Hematopoietic multipotent progenitor cell treated with erythropoietin and hydrocortisone succinate and interleukin-3 and kit ligand, for 17 days (in vitro differentiated cells): ENCODE measurements around the gene PEPD.

Source experiments
- DNase-seq: peaks from one replicate; pipeline ENCODE4 v3.0.0-alpha.2; 2015; ENCODE audit warnings: low spot score

PEPD gene

DNA sequence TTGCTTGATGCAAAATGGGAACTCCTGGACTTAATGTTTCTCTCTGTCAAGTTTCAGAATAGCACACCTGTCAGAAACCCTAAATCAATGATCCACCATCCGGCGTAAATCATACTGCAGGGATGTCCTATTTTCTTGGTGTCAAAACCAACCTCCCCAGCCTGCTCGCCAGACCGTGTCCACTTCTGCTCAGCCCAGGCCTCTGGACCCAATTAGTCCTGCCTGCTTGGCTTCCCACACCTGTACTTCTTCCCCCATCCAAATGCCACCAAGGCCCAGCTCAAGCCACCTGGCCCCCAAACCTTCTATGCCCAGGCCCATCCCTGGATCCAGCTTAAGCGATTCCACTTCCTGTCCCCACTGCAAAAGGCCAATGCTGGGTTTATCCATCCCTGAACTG is 25.1 kb upstream of the PEPD start:
- no peak for DNase-seq

DNA sequence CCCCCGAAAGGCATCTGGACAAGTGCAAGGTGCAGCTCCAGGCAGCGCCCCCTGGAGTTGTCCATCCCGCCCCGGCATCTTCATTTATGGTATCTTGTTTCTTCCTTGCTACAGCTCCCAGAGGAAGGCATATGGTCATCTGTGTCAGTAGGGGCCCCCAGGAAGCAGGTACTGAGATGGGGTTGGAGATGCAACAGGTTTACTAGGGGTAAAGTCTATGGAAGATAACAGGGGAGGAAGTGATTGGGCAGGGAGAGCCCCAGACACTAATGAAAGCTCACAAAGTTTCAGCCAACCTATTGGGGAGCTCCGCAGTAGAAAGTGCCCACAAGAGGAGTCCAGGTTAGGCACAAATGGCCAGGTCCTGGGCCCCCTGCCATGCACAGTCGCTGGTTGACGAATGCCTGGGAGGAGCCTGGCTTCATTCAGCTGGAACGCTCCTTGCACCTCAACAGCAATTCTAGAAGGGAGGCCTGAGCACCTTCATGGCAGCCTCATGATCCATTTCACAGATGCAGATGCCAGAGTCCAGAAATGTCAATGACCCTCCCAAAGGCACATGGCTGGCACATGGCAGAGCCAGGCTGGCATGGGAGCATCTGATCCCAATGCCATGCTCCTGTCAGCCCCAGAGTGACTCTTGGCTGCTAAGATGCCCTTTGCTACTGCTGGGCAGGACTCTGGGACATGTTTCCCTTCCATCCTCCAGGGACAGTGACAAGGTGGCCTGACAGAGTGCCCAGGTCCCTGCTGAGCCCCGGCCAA is 23.8 kb upstream of the PEPD start:
- no peak for DNase-seq

DNA sequence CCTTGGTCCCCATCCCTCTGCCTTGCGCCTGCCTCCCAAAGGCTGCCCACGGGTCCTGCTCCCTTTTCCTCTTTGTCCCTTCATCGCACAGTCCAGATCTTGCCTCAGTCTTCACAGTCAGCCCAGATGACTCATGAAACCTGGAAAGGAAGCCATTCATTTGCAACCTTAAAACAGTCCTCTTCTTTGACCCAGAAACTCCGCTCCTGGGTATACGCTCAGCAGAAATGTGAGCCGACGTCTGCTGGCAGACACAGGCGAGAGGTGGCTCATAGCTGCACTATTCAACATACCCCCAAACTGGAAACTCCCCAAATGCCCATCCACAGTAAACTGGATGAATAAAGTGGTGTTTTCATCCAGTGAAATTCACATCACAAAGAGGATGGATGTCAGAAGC is 13.6 kb upstream of the PEPD start:
- DNase-seq, result no peak

DNA sequence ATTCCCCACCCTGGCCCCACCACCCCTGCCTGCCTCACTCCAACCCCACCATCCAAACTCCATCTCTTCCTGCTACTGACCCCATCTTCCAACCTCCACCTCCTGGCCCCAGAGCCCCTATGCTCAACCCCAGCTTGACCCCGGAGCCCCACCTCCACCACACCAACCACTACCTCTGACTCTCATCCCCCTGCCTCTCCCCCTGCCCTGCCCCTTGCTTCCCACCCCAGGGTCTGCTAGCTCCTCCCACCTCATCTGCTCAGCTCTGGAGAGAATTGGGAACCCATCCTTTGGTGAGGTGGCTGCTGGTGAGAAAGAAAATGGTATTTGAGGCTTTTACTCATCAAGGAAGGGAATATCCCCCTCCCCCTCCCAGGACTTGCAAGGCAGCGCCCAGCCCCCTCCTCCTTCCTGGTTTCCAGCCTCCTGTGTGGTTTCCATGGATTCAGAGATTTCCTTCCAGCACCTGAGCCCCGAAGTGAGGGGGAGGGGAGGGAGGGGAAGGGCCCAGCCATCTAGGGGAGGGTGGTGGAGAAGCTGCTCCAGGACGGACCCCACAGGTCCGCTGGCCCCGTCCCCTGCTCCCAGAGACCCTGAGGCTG is 11.4 kb upstream of the PEPD start:
- DNase-seq, result no peak

DNA sequence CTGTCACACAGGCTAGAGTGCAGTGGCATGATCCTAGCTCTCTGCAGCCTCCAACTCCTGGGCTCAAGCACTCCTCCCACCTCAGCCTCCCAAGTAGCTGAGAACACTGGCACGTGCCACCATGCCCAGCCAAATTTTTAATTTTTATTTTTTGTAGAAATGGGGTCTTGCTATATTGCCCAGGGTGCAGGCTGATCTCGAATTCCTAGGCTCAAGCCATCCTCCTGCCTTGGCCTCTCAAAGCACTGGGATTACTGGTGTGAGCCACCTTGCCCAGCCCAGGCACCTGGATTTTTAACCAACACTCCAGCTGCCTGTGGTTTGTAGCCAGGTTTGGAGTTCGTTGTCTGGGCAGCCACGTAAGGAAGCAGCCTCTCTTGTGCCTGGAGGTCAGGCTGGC is 9.3 kb upstream of the PEPD start:
- no peak for DNase-seq

DNA sequence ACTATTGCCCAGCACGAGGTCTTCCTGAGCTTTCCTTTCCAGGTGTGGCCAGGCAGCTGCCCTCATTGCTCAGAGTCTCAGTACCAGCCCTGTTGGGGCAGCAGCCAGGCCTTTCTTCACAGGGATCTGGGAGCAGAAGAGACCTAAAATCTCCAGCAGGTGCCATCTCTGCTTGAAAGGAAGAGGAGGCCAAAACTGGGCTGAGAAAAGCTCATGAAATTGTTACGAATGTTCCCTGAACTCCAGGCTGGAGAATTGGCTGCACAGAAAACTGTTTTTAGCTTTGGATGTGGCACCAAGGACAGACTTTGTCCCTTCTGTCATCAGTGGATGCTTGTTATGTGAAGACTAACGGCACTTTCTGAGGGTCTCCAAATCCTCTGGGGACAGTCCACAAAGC is 8.7 kb upstream of the PEPD start:
- DNase-seq, result no peak

DNA sequence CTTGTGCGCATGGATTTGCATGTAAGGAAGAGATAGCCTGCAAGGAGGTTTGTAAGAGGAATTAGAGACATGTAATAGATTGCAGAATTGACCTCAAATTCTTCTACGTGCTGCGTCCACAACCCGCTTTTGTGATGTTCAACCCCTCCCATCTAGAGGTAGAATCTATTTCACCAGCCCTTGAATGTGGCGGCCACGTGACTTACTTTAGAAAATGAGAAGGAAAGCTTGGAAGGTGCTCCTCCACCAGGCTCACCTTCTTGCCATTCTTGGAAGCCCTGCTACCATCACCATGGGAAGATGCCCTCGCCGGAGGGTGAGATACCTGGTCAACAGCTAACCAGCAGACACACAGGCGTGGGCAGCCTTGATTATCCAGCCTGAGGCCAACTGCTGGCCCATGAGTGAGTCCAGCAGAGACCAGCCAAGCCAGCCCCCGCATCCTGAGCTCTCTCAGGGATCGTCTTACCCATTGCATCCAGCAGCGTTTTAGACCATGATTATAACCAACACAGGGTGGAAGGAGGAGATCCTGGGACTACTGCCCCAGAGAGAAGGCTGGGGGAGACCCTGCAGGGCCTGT is 7.6 kb upstream of the PEPD start:
- no peak for DNase-seq

DNA sequence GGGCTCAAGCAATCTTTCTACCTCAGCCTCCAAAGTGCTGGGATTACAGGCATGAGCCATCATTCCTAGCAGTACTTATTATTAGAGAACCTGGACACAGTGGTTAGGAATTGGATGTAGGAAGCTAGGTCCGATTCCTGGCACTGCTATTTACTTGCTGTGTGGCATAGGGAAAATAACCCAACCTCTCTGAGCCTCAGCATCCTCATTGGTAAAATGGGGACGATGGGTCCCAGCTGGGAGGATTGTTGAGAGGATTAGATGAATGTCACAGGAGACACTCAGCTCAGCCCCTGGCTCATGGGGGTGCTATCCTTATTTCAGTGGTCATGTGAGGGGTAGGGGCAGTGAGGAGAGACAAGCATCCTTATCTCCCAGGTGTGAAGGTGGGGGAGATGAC is 6.8 kb upstream of the PEPD start:
- DNase-seq, result no peak

DNA sequence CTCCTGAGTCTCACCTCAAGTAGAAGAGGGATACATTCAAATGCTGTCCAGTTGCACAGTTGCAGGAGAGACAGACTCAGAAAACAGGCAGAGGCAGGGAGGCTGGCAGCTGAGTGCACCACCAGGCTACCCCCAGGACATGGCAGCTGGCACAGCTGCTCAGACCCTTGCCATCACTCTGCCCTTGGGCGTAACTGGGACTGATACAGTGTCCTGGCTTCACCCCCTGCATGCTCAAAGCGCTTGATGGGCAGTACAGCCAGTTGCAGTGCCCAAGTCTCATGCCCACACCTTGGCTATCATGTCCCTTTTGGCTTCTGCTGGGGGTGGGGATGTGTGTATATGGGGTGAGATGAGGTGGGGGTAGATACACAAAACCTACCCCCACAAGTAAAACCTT is 5.5 kb upstream of the PEPD start:
- DNase-seq, result no peak

DNA sequence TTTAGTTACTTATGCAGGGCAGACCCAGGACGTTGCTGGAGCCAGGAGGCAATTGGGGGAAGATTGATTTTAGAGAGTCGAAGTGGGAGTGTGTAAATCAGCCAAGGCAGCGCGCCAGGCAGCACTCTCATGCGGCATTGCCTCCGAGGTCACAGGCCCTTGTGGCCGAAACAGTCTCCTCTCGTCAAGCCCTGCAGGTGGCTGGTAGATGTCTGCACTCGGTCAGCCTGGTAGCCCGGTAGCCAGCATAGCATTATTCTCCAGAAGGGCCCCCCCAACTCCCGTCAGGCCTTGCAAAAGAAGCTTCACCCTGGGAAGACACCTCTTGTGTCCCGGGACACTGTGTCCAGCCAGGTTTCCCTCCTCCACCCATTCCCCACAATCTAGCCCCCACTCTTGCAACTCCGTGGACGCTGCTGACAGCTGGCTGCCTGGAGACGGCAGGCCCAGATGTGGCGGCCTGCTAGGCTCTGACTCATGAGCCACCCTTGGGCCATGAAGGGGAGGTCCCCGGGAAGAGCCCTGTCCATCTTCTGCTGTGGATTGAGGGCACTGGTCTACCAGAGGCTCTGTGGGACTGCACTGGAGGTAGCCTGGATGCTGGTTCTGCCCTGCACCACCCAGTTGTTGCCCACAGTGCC is 2.6 kb upstream of the PEPD start:
- no peak for DNase-seq

DNA sequence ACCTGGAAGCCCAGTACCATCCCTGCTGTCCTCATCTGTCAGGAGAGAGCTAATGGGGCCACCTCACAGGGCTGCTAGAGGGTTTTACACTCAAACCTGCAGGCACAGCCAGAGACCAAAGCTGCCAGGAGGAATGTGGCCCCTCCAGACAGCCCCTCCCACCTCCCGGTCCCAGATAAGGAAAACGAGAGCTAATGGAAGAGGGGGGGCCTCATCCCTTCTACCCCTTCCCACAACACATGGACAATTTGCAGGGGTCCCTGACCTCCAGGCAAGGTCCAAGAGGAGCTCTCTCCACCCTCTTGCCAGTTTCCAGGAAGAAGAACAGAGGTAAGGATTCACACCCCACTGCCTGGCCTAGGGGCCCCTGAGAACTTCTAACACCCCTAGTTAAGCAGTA is 1.6 kb upstream of the PEPD start:
- no peak for DNase-seq

DNA sequence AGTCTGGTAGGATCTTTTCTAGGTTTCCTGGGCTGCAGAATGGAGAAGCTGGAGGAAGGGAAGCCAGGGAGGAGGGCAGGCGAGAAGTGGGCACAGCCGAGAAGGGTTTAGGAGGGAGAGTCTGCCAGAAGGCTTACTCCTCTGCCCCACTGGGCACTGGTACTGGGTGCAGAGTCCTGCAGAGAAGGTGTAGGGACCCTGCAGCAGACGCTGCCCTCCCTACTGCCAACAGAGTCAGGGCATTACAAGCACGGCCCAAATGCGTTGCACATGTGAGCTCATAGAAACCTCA is 726 bp upstream of the PEPD start:
- DNase-seq, result no peak

DNA sequence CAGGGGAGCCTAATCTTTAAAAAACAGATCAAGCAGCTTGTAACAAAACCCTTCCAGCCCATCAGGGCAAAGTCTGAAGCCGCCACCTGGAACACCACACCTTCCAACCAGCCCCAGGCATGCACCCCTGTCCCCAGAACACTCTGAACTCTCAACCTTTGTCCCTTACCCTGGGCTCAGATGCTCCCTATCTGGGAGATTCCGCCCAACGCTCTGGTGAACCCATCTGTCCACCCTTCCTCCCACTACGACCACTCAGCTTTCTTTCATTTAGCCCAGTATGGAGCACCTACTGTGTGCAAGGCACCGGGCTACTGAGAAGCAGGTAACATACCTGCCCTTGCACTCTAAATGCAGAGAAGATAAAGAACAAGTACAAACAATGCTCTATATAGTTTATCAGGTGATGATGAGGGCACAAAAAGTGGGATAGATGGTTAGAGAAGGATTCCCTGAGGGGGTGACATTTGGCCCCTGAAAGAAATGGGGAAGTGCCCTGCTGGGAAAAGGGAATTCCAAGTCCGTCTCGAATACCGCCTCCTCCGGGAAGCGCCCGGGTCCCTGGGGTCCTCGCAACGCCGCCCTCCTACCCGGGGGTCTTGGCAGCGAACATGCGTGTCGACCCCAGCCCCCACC is 629 bp downstream of the PEPD start:
- peak; percentile 6 for DNase-seq

DNA sequence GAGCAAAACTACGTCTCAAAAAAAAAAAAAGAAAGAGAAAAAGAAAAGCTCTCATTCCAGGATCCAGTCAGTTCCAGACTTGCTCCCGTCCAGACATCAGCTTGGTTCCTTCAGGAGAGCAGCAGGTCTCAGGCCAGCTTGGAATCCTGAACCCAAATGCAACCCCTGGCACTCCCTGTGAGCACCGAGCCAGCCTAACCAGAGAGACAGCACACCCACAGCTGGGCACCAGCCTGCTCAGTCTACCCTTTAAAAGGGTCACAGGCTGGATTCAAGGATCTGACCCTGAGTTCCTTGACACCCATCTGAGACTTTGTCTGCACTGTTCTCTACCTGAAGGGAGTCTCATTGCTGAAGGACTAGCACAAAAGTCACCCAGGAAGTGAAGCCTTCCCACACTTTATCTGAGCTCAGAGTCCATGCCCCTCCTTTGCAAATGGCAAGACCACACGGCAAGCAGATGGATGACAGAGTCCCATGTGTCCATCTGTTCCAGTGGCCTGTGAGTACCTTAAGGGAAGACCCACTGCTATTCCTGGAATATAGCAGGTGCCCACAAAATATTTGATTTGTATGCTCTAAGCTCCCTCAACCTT is 1.4 kb downstream of the PEPD start:
- DNase-seq, result no peak

DNA sequence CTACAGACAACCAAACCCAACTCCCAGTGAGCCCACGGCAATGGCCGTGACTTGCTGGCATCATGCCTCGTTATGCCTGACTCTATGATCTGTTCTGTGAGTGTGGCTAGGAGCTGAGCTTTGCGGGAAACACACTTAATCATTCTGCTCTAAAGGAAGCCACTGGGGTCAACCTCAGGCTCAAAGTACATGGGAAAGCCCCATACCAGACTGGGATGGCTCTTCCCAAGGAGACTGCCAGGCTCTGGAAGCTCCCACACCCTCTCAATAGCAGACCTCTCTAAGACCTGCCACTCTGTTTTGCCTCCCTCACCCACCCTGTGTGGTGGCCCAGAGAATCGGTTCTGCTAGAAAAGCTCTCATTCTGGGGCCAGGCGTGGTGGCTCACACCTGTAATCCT is 2.2 kb downstream of the PEPD start:
- DNase-seq, result no peak

DNA sequence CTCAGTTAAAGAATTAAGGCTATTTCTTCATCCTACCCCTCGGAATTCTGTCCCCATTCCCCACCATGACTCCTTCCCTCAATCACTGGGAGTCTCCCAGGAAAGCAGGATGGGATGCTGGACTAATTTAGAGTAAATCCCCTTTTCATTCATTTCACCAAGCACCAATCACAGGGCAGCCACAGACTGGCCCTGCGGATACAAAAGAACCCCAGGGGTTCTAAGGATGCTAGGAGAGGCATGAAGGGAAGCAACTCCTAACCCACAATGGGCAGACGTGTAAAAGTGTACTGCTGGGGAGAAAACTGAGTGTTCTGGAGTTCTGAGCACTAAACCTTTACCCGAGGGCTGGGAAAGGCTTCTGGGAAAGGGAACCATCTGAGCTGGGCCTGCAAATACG is 3.0 kb downstream of the PEPD start:
- DNase-seq, result no peak

DNA sequence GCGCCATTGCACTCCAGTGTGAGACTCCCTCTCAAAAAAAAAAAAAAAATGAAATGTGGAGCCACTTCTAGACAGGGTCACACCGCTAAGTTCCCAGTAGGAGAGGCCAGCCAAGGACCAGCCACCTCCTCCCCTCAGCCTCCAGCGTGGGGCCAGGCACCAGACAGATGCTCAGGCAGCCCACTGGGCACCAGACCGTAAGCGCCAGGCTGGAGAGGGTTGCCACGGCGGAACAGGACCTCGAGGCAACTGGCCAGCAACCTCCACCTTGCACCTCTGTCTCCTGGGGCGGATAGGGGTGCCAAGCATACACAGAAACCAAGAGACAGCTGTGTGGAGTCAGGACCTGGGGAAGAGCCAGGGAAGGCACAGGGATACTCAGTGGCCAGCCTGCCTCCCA is 3.7 kb downstream of the PEPD start:
- no peak for DNase-seq

DNA sequence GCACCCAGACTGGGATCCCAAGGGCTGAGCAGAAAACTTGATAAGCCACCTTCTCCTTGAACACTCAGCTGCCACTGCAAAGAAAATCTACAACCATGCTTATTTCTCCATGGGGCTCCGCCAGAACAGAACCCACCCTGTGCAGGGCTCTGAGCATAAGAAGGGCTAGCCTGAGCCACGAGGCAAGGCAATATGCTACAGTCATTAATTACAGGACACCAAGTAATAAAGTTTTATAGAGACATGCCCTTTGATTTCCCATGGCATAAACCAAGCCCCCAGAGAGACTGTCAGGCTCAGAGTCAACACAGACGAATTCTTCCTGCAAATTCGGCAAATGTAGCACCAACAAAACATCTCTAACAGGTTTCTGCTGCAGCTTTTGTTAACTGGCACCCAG is 5.7 kb downstream of the PEPD start:
- no peak for DNase-seq

DNA sequence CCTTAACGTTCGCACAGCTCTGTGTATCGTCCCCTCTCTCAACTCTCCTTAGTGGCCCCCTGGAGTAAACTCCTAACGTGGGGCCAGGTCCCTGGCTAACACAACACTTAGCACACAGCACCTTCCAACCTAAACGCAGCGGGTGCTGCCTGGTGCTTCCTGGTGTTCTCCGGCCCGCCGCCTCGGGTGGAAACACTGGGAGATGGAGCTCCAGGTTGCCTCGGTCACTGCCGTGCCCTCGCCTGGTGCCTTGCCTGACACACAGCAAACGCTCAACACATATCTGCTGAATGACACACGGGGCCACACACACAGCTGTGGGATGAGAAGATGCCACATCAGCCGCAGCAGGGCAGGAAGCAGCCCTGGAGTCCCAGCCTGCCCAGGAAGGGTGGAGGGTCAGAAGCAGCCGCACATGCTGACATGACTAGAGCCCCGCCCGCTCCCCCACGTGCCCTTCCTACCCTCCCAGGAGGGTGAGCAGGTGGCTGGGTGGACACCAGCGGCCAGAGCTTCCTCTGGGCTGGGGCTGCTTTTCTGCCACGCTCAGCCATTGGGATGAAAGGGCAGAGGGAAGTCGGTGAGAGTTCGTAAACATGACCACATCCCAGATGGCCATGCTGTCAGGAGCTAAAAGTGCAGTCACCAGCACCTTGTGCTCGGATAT is 6.6 kb downstream of the PEPD start:
- DNase-seq, result no peak

DNA sequence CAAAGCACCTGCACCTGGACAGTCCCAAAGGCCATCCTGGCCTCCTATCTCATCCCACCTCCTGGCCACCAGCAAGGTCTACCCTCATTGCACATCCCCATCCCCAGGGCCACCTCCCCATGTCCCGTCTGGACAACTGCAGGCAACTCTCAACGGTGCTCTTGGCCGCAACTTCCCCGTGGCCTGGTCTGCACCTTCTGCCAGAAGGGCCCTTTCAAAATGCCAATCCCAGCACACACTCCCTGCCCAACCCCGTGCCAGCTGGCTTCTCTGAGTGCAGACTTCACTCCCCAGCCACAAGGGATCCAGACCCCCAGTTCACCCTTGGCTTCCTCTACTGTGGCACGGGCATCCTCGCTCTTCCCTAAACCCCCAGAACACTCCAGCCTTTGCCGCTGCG is 8.2 kb downstream of the PEPD start:
- no peak for DNase-seq

DNA sequence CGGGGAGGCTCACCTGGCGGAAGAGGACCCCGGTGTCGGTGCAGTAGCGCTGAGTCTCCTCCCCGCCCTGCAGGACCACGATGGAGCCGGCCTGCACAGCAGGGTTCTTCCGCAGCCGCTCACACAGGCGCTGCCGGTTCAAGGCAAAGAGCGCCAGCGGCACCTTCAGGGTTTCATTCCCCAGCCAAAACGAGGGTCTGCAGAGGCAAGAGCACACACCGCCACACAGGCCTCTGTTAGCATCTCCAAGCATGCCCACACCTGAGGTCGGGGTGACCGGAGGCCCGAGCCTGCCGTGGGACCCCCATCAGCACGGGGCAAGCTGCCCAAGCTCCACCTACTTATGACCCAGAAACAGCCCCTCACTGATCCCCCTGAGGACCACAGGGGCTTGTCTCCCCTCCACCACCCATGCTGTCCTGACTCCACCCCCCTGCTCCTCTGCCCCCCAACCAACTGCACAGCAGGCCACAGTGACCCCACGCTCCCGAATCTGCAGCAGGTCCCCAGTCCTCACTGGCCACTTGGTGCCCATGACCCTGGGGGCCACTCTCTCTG is 8.9 kb downstream of the PEPD start:
- DNase-seq, result no peak

DNA sequence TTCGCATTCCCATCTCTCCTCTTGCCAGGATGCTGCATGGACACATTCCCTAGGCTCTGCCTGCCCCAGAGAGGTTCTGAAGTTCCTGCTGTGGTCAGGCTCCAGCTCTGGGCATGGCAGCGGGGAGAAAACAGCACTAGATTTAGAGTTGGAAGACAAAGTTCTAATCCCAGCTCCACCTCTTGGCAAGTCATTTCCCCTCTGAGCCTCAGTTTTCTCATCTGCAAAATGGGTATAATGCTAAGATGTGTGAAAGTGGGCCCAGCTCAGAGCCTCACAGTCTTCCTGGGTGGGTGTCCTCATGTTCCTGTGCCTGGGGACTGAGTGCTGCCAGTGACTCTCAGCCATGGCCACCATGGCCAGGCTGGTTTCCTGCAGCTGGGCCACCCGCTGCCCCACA is 9.6 kb downstream of the PEPD start:
- DNase-seq, result no peak
